Activated naive CD4-positive, alpha-beta T cell treated with anti-CD3 and anti-CD28 coated beads, Interleukin-2, amount 50 U/mL, for 72 hours (primary cell): ENCODE measurements around the gene IL17RD. TPM values are rescaled to one million over a fixed set of nuclear protein-coding genes. Genes with fewer than 3 reads are reported as not detected.

ENCODE experiments used
- ATAC-seq, 2 donors: fragments of 150-1000 bp; cut with Tn5 transposase; 2 replicates each; pipeline ENCODE4 v1.10.0; 2021; ENCODE audit warnings: mild to moderate bottlenecking in 2 of 2, moderate library complexity in 2 of 2
- DNase-seq, 2 donors: peaks; one replicate each; pipeline ENCODE4 v3.0.0; 2021 to 2022; ENCODE audit warnings: low spot score in 2 of 2
- H3K27ac Mint-ChIP-seq, 2 donors: one replicate each; pipeline ENCODE4 v1.8.0; 2022; ENCODE audit warnings: mild to moderate bottlenecking in 2 of 2, mixed read lengths in 2 of 2
- H3K36me3 Mint-ChIP-seq, 2 donors: one replicate each; pipeline ENCODE4 v1.8.0; 2022; ENCODE audit warnings: mixed read lengths in 2 of 2
- H3K9me3 Mint-ChIP-seq, 2 donors: one replicate each; pipeline ENCODE4 v1.8.0; 2022; ENCODE audit warnings: mixed read lengths in 2 of 2
- total RNA-seq, 2 donors: library from RNA; stranded (reverse); gene quantifications; one replicate each; pipeline ENCODE4 v1.2.3, GENCODE V29; 2022

The IL17RD gene
- total RNA-seq, 2 donors from 2014 or later = 0.04 TPM; not detected in 1

DNA sequence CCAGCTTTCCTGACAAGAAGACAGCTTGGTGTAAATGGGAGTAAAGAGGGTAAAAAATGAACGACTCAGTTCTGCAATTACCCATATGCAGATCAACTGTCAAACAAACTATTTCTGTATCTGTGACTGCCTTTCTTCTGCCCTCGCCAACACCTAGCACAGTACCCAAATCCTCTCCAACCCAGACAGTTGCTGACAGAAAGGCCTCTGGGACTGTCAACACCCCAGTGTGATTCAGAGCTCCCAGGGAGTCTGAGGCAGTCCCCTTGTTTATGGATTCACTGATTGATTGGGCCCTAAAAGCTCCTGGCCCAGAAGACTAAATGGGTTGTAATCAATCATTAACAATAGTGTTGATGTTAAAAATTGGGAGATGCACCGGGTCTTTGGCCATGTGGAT is 20.2 kb downstream of the IL17RD start:
- Mint-ChIP-seq H3K9me3 (no peaks in the 10 kb centered on the region), H3K36me3 (no peaks in the 10 kb centered on the region), H3K27ac (no peak overlapping the region)
- ATAC-seq (no peak), DNase-seq (no peak)

DNA sequence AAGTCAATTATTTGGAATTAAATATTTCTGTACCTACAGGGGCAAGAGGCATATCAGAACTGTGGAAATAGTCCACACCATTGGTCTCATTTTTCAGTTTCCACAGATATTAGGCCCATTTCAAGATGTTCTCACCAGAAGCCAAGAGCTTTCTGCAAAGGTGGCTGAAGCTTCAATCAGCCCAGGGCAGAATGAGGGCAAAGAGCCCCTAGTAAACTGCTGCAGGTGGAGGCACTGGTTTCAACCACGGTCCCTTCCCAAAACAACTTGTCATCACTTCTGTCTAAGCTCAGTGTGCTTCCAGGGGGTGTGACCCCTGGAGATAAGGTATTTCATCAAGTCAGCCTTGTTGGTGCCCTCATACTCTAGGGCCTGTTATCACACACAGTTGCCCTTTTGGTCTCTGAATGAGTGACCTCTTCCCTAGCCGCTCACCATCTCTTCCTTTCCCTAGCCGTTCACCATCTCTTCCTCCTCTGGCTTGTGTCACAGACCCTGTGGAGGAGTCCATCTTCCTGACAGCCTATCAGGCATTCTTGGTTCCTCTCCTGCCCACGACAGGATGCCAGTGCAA is 21.2 kb downstream of the IL17RD start:
- Mint-ChIP-seq H3K36me3 (no peaks in the 10 kb centered on the region), H3K9me3 (no peaks in the 10 kb centered on the region), H3K27ac (no peak overlapping the region)
- ATAC-seq (no peak), DNase-seq (no peak)

DNA sequence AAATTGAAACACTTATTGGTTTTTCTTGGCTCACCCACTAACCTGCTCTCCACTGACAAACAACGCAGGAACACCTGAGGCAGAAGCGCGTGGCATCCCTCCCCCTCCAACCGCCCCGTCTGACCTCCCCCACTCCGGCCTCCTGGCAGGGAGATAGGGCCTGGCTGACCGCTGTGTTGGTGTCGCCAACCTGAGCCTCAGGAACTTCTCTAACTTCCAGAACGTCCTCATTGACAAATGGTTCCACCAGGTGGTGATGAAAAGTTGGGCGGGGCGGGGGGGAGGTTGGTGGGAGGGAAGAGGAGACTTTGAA is 22.8 kb downstream of the IL17RD start:
- Mint-ChIP-seq H3K9me3 (no peaks in the 10 kb centered on the region), H3K27ac (no peak overlapping the region), H3K36me3 (no peaks in the 10 kb centered on the region)
- DNase-seq (no peak), ATAC-seq (no peak)

DNA sequence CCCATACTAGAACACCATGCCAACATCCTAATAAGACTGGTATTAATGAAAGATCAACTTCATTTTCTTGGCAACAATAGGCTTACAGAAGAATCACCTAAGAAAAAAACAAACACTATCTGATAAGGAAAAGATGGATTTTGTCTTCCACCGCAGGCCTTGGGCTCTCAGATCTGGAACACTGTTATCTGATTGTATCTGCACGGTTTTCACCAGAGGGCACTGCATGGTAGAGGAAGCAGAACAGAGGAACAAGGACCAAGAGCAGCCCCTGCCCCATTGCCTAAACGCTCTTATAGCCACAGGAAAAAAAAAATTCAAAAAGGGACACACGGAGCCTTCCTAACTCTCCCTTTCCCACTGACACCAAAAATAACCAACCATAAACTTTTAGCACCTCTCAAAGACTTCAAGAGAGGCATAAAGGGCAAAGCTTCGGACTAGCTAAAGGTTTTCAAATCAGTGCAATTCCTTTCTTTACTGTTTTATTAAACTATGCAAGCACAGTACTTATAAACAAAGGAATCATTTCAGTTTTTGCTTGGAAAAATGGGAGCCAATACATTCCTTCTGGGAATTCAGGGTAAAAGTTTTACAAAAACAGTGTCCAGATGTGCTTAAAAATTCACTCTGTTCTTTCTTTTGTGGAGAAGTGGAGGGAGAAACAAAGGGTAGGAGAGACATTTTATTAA is 23.3 kb downstream of the IL17RD start:
- no peak for DNase-seq
- Mint-ChIP-seq H3K27ac (no peak overlapping the region), H3K36me3 (no peaks in the 10 kb centered on the region), H3K9me3 (no peaks in the 10 kb centered on the region)
- ATAC-seq = no peak

DNA sequence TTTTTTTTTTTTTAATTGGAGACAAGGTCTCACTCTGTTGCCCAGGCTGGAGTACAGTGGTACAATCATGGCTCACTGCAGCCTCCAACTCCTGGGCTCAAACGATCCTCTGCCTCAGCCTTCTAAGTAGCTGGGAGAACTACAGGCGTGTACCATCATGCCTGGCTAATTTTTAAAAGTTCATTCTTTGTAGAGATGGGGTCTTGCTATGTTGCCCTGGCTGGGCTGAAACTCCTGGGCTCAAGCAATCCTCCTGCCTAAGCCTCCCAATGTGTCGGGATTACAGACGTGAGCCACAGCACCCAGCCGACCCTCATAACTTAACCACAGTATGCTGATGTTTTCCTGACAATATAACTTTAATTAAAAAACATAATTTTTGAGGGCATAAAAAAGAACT is 24.3 kb downstream of the IL17RD start:
- Mint-ChIP-seq H3K36me3 (no peaks in the 10 kb centered on the region), H3K27ac (no peak overlapping the region), H3K9me3 (no peaks in the 10 kb centered on the region)
- DNase-seq = no peak
- ATAC-seq = no peak

DNA sequence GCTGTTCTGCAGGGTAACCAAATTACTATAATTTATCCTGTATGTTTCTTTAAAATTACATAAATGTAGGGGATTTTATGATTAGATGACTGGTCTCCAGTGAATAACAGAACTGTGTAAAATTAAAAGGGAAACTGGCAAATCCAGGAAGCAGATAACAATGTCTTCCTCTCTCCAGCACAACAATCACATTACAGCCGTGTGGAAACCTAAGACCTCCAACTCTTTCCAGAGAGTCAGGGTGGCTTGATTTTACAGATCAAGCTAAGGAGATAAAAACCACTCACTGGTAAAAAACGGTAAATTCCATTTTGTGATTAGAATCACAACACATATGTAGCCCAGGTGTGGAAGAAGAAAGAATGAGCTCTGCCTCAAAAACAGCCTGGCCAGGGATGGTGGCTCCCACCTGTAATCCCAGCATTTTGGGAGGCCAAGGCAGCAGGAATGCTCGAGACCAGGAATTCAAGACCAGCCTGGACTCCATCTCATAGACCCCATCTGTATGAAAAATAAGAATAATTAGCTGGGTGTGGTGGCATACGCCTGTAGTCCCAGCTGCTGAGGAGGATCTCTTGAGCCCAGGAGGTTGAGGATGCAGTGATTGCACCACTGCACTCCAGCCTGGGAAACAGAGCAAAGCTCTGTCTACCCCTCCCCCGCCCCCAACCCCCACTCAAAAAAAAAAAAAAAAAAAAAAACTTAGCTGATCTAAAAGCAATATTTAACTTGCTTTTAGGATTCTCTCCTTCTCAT is 29.0 kb downstream of the IL17RD start:
- no peaks in the 10 kb centered on the region for H3K36me3 Mint-ChIP-seq
- H3K9me3 Mint-ChIP-seq = no peaks in the 10 kb centered on the region
- H3K27ac Mint-ChIP-seq = no peak overlapping the region

DNA sequence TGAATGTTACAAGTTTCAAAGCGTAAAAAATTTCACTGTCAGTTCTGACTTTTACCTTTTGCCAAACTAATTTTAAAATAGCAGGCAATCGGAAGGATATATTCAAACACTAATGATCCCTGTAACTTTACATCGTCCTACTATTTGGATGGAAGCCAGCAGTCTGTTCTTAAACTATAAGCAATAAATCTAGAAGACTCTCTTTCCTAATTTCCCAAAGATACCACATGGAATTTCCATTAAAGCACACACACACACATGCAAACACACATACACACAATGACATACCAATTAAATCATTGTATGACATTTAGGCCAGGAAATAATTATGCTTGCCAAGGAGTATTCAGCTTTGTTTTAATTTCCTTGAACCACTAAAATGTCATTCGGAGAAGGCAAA is 32.0 kb downstream of the IL17RD start:
- no peak overlapping the region for H3K27ac Mint-ChIP-seq
- no peaks in the 10 kb centered on the region for H3K36me3 Mint-ChIP-seq
- H3K9me3 Mint-ChIP-seq = no peaks in the 10 kb centered on the region
- DNase-seq (no peak), ATAC-seq (no peak)

More for the DNA sequence above, 29.0 kb downstream of the IL17RD start:
- ATAC-seq (no peak), DNase-seq (no peak)

DNA sequence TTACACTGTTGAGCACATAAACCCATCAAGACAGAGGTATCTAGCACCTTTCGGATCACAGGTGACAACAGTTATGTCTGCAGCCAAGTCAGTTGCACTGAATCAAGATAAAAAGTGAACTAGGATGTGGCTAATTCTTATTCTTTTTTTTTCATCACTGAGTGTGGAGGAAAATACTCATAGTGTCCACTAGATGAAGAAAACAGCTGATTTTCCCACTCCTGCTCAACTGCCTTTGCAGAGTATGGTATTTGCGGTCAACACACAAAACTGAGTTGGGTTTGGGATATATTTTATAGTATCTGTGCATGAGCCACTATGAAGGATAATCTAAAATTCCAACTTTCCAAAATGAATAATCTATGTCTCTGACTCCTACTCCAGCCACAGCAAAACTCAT is 32.5 kb downstream of the IL17RD start:
- no peak overlapping the region for H3K27ac Mint-ChIP-seq
- H3K9me3 Mint-ChIP-seq = no peaks in the 10 kb centered on the region
- no peak for ATAC-seq
- no peak for DNase-seq
- H3K36me3 Mint-ChIP-seq = no peaks in the 10 kb centered on the region

DNA sequence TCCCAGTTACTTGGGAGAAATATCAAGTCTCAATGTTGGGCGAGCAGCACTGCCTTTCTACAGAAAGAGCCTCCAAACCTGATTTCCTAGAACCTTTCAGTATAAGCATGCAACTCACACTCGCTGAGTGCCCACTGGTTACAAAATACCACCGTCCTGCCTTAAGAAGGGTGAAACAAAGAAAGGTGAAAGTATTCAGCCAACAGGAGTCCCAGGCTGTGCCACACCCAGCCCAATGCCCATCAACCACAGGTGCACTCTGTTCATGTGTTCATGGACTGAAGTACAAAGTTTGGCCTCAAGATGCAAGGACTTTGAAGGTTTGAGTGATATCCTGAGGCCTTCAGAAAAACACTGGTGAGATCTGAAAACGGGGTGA is 34.0 kb downstream of the IL17RD start:
- no peak for DNase-seq

DNA sequence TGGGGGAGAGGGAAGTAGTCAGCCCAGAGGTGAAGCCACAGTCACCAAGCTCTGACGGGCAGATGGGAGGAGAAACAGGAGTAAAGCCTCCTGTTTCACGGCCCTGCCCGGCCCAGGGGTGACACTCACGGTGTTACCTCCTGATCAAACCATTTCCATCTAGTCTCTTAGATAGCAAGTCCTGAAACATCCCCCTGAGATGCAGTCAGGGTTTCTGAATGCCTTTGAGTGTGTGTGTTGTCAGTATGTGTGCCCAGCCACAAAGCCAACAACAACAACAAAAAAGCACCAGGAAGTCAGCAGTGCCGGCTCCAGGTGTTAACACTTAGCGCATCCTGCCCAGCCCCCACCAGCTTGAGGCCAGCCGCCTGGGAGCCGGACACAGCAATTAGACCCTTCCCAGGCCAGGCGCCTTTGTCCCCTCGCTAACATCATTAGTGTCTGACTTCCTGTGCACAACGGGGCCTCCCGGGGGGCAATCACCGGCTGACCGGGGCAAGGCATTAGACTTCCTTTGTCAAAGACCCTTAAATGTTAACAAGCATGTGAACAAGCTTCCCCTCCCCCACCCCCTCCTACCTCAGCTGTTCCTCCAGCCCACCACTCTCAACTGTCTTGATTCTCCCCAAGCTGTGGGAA is 34.5 kb downstream of the IL17RD start:
- no peaks in the 10 kb centered on the region for H3K36me3 Mint-ChIP-seq
- ATAC-seq = no peak
- no peaks in the 10 kb centered on the region for H3K9me3 Mint-ChIP-seq
- no peak overlapping the region for H3K27ac Mint-ChIP-seq
- no peak for DNase-seq

More for the DNA sequence above, 34.0 kb downstream of the IL17RD start:
- no peak for ATAC-seq
- no peaks in the 10 kb centered on the region for H3K9me3 Mint-ChIP-seq
- H3K36me3 Mint-ChIP-seq = no peaks in the 10 kb centered on the region
- no peak overlapping the region for H3K27ac Mint-ChIP-seq

DNA sequence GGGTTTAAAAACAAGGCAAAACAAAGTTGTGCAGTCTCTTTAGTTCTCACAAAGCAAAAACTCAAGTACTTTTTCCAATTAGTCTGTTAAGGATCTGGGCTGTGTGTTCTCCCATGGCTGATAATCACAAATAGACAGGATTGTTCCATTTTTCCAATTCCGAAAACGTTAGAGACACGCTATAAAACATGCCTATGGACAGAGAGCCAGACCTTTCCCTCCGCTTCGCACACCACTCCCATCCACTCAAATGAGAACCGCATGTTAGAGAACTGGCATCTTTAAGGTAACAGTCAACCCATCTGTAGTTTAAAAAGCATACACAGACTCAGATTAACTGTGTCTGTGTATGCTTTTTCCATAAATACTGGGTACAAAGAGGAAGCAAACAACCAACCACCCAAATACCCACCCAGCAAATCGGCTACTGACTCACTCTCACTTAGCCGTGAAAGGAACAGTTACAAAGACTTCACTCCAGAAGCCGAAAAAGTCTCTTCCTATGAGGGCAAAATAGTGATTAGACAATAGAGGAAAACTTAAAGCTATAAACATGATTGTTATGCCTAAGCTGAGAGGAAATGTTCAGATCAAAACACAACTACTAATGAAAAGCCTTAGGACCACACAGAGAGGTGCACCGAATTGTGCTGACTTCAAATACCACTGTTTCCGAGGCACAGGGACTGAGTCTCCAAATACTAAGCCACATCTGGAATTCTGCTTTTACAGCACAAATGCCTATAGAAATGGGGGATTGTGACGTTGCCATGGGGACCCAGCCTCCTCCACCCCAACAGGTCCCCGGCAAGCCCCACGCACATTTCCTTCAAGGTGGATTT is 36.1 kb downstream of the IL17RD start:
- Mint-ChIP-seq H3K9me3 (no peaks in the 10 kb centered on the region), H3K36me3 (no peaks in the 10 kb centered on the region), H3K27ac (no peak overlapping the region)
- ATAC-seq (no peak), DNase-seq (no peak)

DNA sequence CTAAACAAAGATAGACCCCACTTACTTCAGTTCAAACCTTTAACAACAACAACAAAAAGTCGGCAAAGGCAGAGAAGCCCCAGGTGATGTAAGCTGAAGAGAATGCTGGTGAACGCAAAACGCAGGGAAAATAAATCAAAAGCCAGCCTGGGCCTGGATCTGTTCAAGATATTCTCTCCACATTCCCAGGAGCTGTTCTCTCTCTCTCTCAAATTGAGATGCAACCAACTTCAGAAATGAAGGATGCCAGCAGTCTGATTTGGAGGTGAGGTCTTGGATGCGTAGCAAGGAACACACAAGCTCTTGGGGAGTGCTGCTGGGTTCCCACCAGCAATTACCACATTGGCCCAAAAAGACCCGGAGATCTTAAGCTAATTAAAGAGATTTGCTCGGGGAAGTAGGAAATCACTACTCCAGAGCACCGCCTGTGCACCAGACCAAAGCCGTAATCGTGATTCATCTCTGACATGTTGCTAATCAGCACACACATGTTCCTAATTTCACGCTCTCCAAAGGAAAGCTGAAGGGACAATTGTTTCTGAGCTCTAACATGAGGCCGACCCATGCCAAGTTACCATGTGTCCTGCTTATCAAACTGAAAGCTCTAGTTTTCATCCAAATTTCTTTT is 37.1 kb downstream of the IL17RD start:
- DNase-seq = no peak
- ATAC-seq = no peak
- H3K9me3 Mint-ChIP-seq = no peaks in the 10 kb centered on the region
- H3K27ac Mint-ChIP-seq = no peak overlapping the region
- H3K36me3 Mint-ChIP-seq = no peaks in the 10 kb centered on the region

DNA sequence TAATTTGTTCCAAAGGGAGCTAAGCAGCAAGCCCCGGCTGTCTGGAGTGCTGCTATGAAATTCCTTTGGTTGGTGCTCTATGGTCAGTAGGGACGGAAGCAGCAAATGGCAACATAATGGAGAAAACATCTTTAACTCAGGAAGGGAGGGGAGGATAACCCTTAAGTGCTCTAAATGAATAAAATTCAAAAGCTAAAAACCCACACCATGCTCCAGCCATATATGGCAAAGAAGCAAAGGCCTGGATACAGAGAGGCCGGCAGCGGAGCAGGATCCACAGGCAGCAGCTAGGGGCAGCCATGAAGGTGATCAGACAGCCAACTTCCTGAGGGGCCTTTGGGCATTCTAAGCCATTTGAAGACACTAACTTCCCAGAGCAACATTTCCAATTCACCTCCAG is 38.9 kb downstream of the IL17RD start:
- Mint-ChIP-seq H3K27ac (no peak overlapping the region), H3K9me3 (no peaks in the 10 kb centered on the region), H3K36me3 (no peaks in the 10 kb centered on the region)
- ATAC-seq = no peak
- no peak for DNase-seq

DNA sequence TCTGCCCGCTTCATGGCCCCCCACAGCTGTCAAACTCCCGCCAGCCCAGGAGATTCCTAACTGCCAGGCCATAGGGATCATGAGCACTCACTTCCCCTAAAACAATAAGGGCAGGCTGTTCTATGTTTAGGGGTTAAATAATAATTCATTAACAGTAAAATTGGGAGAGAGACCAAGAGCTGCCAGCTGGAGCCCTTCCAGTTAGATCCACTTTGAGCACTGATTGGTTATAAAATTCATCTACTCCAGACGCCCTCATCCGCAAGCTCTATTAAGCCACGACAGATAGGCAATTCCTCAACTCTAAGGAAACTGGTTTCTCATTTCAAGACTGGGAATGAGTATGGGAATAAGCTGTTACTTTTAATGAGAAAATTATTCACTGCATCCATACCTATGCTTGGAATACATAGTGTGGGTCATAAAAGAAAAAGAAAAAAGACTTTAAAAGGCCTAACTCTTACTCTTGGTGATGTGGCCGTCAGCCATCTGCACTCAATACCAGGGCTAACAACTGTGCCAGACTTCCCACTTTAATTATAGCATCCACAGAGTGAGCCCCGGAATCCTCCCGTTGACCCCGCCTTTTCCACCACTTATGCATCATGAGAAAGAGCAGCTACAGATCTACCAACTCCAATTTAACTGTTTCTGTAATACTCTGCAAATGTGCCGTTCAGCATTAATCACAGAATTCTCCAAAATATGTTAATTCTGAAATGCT is 44.5 kb downstream of the IL17RD start:
- Mint-ChIP-seq H3K27ac (no peak overlapping the region), H3K36me3 (no peaks in the 10 kb centered on the region), H3K9me3 (no peaks in the 10 kb centered on the region)
- ATAC-seq (no peak), DNase-seq (no peak)

DNA sequence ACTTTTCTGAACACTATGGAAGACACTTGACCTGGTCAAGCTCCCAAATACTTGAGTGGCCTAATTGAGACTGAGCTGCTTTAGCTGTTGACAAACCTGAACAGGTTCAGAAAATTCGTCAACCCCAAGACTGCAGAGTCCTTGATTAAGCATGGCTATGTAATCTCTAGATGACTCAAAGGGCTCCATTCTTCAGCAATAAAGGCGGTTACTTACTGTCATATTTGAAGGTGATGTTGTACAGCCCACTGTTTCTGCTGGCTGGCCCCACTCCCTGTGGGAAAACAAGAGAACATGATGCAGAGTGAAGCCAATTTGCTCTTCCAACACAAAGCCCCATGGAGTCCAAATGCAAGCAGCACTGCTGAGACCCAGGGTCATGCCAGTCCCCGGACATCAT is 45.1 kb downstream of the IL17RD start:
- Mint-ChIP-seq H3K27ac (no peak overlapping the region), H3K9me3 (no peaks in the 10 kb centered on the region), H3K36me3 (no peaks in the 10 kb centered on the region)
- DNase-seq (no peak), ATAC-seq (no peak)

DNA sequence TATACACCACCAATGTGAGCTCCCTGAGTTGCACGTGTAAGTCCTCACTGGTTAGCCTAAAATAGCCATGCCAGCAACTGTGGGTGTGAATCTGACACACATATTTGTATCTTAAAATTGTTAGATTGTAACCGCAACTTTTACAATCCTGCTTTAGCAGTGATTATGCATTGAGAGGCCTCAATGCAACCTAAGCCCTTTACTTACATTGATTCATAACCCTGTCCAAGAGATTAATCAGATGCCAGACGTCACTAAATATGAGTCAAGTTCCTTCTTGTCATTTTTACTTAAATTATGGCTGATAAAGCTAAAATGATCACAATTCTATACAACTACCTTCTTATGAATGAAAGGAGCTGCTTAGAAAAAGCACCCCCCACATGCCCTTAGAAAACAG is 46.9 kb downstream of the IL17RD start:
- Mint-ChIP-seq H3K27ac (no peak overlapping the region), H3K9me3 (no peaks in the 10 kb centered on the region), H3K36me3 (no peaks in the 10 kb centered on the region)
- DNase-seq (no peak), ATAC-seq (no peak)
